Stimulated activated CD4-positive, alpha-beta T cell treated with anti-CD3 and anti-CD28 coated beads, Interleukin-1b, Interleukin-23, amount 100 ng/mL, for 1 hour (primary cell): ENCODE data around the gene UBASH3B.
"Not testable (repeated sequence)": the region's sequence is repeated elsewhere in the genome, so short reads cannot be mapped to it uniquely, and the experiment has no call there.

Experiments
- DNase-seq, 2 donors: peaks; one replicate each; pipeline ENCODE4 v3.0.0-alpha.2; 2020; ENCODE audit warnings: low read depth in 2 of 2

Gene UBASH3B

DNA sequence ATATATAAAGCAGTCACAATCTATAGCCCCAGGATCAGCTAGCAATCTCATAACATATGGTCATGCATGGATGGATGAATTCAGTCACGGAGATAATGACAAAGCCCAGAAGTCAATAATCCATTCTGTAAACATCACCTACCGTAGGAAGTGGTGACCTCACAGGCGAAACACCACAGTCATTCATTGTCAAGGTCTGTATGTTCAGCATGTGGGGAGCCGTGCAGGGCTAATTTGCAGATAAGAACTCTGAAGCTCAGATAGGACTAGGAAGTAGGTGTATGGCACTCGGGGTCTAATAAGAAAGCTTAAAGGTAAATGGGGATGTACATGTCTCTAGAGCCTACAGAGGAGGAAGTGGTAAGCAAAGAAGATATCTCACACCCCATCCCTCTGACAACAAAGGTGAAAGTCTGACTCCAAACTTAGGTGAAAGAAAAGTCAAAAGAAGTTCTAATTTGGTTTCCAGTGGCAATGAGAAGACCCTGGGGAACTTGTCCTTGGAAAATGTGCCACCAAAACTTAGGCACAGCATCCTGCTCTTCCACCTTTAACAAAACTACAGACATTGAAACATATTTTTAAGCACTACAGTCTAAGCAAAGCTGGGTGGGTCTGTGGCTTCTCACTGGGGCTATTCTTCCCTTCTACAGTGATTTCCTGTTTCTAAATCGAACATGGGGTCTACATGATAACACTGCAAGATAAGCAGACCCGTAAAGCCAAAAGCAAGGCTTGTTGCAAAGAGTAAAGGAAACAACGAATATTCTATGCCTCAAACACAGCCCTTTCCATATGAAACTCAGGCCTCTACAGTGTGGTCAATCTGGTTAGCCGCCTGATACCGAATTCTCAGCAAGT lies 188.0 kb downstream of the UBASH3B start:
- no peak for DNase-seq

DNA sequence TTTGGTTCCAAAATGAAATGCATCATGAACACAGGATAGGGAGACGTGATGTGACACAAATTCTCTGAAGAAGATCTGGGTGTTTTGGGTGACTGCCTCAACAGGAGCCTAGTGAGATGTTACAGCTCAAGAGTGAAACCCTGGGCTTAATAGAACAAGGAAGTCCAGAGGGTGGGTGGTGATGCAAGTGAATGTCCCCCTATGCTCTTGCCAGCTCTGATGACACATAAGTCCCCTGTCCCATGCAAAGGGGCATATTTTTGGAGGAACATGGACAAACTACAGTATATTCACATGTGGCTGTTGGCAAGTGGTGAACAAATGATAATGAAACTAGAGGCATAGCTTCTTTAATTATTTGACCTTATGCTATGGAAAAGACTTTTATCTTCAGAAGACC lies 191.9 kb downstream of the UBASH3B start:
- no peak for DNase-seq

DNA sequence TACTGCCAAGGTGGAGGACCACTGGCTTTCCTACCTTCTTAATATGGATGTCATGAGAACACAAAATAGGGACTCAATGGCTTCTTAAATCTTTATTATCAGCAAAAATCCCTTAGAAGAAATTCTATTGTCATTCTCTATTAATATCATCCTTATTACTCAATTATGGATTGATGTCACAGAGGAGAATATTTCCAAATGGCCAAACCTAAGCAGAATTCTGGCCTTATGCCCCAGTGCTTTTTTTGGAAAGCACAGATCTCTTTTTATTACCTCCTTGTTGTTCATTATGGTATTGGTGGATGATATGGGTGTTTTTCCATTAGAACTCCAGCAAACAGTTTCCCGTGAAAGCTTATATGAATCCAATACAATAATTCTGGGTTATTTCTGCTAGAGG lies 192.7 kb downstream of the UBASH3B start:
- DNase-seq: no peak

DNA sequence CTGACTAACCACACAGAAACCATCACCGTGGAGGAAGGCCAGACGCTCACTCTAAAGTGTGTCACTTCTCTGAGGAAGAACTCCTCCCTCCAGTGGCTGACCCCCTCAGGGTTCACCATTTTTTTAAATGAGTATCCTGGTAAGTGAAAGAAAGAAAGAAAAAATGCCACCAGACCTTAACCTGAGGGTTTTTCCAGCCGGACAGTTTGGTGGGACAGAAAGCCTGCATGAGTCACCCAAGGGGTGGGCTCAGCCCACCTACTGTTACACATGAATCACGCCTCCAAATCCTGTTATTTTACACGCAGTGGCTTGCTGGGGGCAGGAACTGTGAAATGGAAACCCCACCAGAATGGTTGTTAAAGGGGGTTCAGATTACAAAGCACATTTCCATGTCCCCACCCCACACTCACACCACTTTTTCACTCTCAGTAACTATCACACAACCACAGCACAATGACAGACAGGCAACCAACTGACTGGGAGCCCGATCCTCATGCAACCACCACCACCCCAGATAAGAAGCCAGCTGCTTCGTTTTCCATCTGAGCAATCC lies 194.6 kb downstream of the UBASH3B start:
- no peak for DNase-seq

DNA sequence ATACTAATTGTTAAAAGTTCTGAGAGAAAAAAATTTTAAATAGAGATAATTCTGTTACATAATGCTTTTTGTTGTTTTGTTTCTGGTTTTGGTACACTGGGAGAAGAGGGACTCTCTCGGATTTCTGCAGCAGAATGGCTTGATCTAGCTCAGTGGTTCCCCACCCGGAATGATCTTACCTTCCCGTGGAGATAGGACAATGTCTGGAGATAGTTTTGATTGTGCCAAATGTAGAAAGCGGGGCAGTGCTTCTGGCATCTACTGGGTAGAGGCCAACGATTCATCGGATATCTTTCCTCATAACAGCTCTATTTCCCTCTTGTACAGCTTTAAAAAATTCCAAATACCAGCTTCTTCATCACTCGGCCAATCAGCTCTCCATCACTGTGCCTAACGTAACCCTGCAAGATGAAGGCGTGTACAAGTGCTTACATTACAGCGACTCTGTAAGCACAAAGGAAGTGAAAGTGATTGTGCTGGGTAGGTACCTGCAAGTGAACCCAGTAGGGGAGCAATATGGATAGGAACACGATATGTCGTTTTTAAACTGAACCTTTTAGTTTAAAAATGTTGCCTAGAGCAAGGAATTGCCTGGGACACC lies 195.9 kb downstream of the UBASH3B start:
- DNase-seq: no peak

DNA sequence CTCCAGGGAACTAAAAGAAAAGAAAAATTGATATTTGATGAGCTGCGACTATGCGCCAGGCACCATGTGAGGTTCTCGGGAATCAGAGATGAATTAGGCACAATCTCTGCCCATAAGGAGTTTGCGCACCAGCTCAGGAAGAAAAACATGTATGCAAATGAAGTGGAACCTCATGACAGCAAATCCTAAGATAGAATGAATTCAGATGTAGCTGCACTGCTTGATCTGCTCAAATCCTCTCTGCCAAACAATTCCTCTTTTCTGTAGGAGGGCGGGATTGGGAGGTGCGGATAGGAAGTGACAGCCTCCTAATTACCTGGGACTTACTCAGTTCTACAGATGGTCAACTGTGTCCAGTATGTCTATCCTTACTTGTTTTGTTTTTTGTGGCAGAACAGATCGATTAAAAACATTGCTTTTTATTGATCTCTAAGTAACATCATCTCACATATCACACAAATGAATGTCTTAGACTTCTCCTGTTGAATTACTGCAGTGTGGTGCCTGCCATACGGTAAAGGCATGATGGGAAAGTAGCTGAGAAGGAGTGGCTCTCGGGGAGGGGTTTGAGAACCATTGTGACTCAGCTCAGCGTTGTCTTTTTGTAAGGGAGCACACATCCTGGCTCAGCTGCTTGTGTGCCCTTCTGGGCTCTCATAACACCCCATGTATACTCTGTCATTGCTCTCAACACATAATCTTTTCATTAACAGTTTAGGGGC lies 196.7 kb downstream of the UBASH3B start:
- no peak for DNase-seq

DNA sequence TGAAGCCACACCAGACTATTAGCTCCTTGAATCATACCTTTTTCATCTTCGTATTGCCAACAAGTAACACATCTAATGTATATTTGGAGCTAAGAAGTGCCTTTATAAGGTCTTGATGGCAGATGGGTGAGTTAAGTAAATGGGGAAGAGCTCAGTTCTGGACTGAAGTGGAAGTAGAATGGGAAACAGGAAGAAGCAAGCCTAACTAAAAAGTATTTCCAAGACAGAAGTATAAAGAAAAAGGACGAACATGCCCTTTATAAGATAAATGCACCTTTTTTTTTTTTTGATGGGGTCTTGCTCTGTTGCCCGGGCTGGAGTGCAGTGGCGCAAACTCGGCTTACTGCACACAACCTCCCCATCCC lies 197.3 kb downstream of the UBASH3B start:
- DNase-seq: no peak

DNA sequence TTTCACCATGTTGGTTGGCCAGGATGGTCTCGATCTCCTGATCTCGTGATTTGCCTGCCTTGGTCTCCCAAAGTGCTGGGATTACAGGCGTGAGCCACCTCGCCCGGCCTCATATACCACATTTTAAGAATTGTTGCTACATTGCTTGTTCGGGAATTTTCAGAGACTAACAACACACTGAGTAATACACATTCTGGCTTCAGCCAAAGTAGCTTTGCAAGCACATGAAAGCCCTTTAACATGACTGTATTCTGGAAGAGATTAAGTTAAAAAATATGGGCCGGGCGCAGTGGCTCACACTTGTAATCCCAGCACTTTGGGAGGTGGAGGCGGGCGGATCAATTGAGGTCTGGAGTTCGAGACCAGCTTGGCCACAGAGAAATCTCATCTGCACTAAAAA lies 197.7 kb downstream of the UBASH3B start:
- DNase-seq: no peak

DNA sequence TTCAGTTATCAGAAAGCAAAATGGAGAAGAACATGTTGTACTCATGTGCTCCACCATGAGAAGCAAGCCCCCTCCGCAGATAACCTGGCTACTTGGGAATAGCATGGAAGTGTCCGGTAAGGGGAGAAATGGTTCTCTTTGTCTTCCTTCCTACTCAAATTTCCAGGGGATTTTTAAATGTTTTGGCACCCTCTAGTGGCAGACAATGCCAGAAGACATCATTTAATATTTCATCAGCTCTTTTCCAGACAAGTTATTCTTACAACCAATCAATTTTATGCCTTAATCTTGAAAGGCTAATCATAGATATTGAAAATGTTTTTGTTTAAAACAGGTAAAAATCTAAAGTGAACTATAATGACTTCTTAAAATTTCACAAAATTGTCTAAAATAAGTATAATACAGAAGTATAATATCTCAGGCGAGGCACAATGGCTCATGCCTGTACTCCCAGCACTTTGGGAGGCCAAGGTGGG lies 198.5 kb downstream of the UBASH3B start:
- no peak for DNase-seq

DNA sequence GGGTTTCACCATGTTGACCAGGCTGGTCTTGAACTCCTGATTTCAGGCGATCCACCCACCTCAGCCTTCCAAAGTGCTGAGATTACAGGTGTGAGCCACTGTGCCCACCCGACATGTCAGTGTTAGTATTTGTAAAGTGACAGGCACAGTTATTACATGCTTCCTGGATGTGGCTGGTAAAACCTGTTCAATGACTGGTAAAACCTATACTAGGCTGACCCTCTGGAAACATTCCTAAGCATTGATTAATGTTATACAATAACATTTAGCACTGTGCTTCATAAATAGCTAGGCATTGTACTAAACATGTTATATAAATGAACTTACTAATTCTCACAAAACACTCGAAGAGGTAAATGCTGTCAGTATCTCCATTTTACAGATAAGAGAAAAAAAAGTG lies 206.1 kb downstream of the UBASH3B start:
- DNase-seq: no peak

DNA sequence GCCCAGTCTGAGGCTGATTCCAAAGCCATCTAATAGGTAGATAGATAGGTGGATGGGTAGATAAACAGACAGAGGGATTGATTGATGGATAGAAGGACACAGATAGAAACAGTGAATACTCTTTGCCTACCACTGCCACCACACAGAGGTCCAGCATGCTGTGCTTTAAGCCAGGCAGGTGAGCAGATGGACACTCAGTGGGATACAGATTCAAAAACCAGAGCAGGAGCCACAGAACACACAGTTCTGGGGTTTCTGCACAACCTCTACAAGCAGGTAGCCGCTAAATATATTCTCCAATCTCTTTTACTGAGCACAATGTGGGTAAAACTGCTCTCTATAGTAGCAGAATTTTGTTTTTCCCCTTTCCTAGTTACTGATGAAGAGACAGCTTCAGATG lies 206.6 kb downstream of the UBASH3B start:
- DNase-seq: no peak

DNA sequence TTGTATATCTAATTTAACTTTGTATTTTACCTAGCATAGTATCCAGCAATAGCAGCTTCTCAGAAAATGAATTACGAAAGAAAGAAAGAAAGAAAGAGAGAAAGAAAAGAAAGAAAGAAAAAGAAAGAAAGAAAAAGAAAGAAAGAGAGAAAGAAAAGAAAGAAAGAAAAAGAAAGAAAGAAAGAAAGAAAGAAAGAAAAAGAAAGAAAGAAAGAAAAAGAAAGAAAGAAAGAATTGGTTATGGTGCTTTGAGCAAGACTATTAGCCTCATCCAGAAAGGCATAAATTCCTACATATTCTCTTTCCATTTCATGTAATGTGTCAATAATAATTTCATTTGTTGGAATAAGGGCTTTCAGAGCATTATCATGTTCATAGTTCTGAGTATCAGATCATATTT lies 207.6 kb downstream of the UBASH3B start:
- not testable (repeated sequence) for DNase-seq

DNA sequence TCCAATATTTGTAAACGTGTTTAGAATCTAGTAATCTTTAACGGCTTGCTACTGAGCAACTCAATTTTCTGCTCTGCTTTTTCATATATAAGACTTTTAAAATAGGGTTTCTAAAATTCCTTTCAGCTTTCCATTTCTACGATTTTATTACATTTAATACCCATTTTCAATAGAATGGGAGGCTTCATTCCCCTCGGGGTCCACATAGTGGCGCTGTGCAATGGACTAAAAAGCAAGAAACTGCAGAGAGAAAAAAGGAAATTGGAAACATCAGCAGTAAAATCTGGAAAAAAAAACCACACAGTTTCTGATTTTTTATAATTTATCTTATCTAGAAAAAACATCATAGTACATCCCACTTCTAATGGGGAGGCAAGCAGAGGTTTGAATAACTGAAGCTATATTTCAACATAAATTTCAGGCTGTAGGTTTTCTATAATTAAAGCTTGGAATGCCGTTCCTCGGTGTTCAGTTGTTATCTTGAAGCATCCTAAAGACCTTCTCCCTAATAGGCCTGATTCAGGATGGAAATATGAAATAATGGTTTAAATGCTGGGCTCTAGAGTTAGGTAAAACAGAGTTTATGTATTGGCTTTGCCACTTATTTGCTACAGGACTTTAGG lies 208.3 kb downstream of the UBASH3B start:
- no peak for DNase-seq
